PC-3 (cell line): ENCODE measurements around the gene TBXT. TPM values are rescaled to one million over a fixed set of nuclear protein-coding genes. Genes with fewer than 3 reads are reported as not detected.

ENCODE experiments used
- ATAC-seq: fragments of 200-7000 bp; cut with Tn5 transposase; 2 replicates; pipeline ENCODE4 v1.9.1; 2020; ENCODE audit warnings: mild to moderate bottlenecking, moderate library complexity
- BruUV-seq: library from RNA; stranded (reverse); fragments of 400-500 nt; replicated peaks from 2 replicates; lab custom pipeline; 2021; lab: Mats Ljungman, UMichigan
- CTCF ChIA-PET: fragments of 300-600 bp; sonication (Branson Sonifier 250); formaldehyde crosslinking; loops from one replicate; lab custom pipeline; 2022; ENCODE audit warnings: antibody characterized with exemption; lab: Charles Lee
- POLR2A ChIA-PET: fragments of 300-600 bp; sonication (Branson Sonifier 250); formaldehyde crosslinking; loops from one replicate; lab custom pipeline; 2022; ENCODE audit warnings: antibody characterized with exemption; ENCODE audit not compliant: unreplicated experiment; lab: Charles Lee
- DNase-seq: peaks from one replicate; pipeline ENCODE4 v3.0.0-alpha.2; 2015
- H2AFZ ChIP-seq: fragments of 300-600 bp; sonication (generic); 2 replicates; pipeline ENCODE4 v1.6.0; 2016; ENCODE audit warnings: antibody characterized with exemption, low read length
- H3F3A ChIP-seq: fragments of 300-600 bp; sonication (generic); one replicate; pipeline ENCODE4 v1.6.0; 2017; ENCODE audit warnings: antibody characterized with exemption, low read length, control low read depth, mild to moderate bottlenecking; ENCODE audit not compliant: unreplicated experiment
- H3K27ac ChIP-seq: fragments of 300-600 bp; sonication (generic); 2 replicates; pipeline ENCODE4 v1.5.1; 2016; ENCODE audit warnings: mild to moderate bottlenecking, low read length
- H3K27me3 ChIP-seq: fragments of 300-600 bp; sonication (generic); 2 replicates; pipeline ENCODE4 v1.6.1; 2016; ENCODE audit warnings: low read length, mixed read lengths
- H3K36me3 ChIP-seq: fragments of 300-600 bp; sonication (generic); 2 replicates; pipeline ENCODE4 v1.6.1; 2016; ENCODE audit warnings: low read depth, mixed run types, low read length, mixed read lengths
- H3K4me1 ChIP-seq: fragments of 300-600 bp; sonication (generic); 2 replicates; pipeline ENCODE4 v1.5.1; 2016; ENCODE audit warnings: low read length; ENCODE audit not compliant: insufficient read depth
- H3K4me2 ChIP-seq: fragments of 300-600 bp; sonication (generic); 2 replicates; pipeline ENCODE4 v1.6.0; 2016; ENCODE audit warnings: low read length
- H3K4me3 ChIP-seq: fragments of 300-600 bp; sonication (generic); 2 replicates; pipeline ENCODE4 v1.5.1; 2016; ENCODE audit warnings: mild to moderate bottlenecking, low read length, mixed read lengths
- H3K79me2 ChIP-seq: fragments of 300-600 bp; sonication (generic); 2 replicates; pipeline ENCODE4 v1.6.1; 2017; ENCODE audit warnings: low read length, mixed read lengths
- H3K9ac ChIP-seq: fragments of 300-600 bp; sonication (generic); 2 replicates; pipeline ENCODE4 v1.6.0; 2016; ENCODE audit warnings: mild to moderate bottlenecking, low read length
- H3K9me2 ChIP-seq: fragments of 300-600 bp; sonication (generic); replicated peaks from 2 replicates; pipeline ENCODE4 v1.6.1; 2016; ENCODE audit warnings: mixed run types, low read length, mixed read lengths
- H3K9me3 ChIP-seq: fragments of 300-600 bp; sonication (generic); 2 replicates; pipeline ENCODE4 v1.6.1; 2016; ENCODE audit warnings: low read length, mixed read lengths
- H4K20me1 ChIP-seq: fragments of 300-600 bp; sonication (generic); 2 replicates; pipeline ENCODE4 v1.6.1; 2016; ENCODE audit warnings: low read length, mixed read lengths
- CTCF ChIP-seq: fragments of 300-600 bp; sonication (generic); conservative IDR thresholded peaks from 2 replicates; pipeline ENCODE4 v1.5.1; 2017; ENCODE audit warnings: antibody characterized with exemption, low read depth, mild to moderate bottlenecking, low read length
- EZH2 ChIP-seq: fragments of 300-600 bp; sonication (generic); IDR thresholded peaks from one replicate; pipeline ENCODE4 v1.6.1; 2017; ENCODE audit warnings: antibody characterized with exemption, mild to moderate bottlenecking, low read length; ENCODE audit not compliant: unreplicated experiment
- EZH2phosphoT487 ChIP-seq: fragments of 300-600 bp; sonication (generic); IDR thresholded peaks from 2 replicates; pipeline ENCODE4 v1.6.1; 2018; ENCODE audit warnings: mild to moderate bottlenecking, antibody characterized with exemption, low read length, borderline replicate concordance
- intact Hi-C: fragments of 100-400 bp; cut with micrococcal nuclease; formaldehyde crosslinking; loops from 2 replicates; pipeline ENCODE4 v1.9.0; 2023
- total RNA-seq: library from RNA; depleted of rRNA; stranded (reverse); fragments of >200 nt; gene quantifications from 2 replicates; pipeline ENCODE4 v1.2.3, GENCODE V29; 2014

The TBXT gene
- total RNA-seq, 1 experiment from 2014 or later: not detected

GRCh38 chr6:166169549-166170421 lies 2.1 kb upstream of the TBXT start:
- CTCF ChIA-PET: no interaction called here
- TF ChIP-seq CTCF (no peak), EZH2phosphoT487 (no peak), EZH2 (no peak)
- DNase-seq (no peak), ATAC-seq (no peak)
- no peaks in the 10 kb centered on the region for H3F3A ChIP-seq
- H2AFZ ChIP-seq: no peak overlapping the region
- no peaks in the 10 kb centered on the region for H3K9me3 ChIP-seq
- BruUV-seq: no TSS peak
- H3K4me3 ChIP-seq: no peak overlapping the region
- H3K9me2 ChIP-seq: no peaks in the 10 kb centered on the region
- no peak overlapping the region for H3K9ac ChIP-seq
- no peaks in the 10 kb centered on the region for H3K79me2 ChIP-seq
- H3K4me1 ChIP-seq: no peaks in the 10 kb centered on the region
- POLR2A ChIA-PET: no interaction called here
- intact Hi-C loops: no loop called here
- H3K4me2 ChIP-seq: no peak overlapping the region
- no peak overlapping the region for H3K27ac ChIP-seq
- no peaks in the 10 kb centered on the region for H3K36me3 ChIP-seq
- H4K20me1 ChIP-seq: no peaks in the 10 kb centered on the region
- H3K27me3 ChIP-seq: peaks cover 46% of the 10 kb centered on the region

- intact Hi-C loops: no loop called here
- POLR2A ChIA-PET: no interaction called here
- no peaks in the 10 kb centered on the region for H3K36me3 ChIP-seq
- no peak overlapping the region for H2AFZ ChIP-seq
- H3K9me3 ChIP-seq: no peaks in the 10 kb centered on the region
- no peak for TF ChIP-seq EZH2
- TF ChIP-seq EZH2phosphoT487: no peak
- TF ChIP-seq CTCF: no peak
- no peak overlapping the region for H3K27ac ChIP-seq
- peaks cover 49% of the 10 kb centered on the region for H3K27me3 ChIP-seq
- no peak overlapping the region for H3K9ac ChIP-seq
- H3K9me2 ChIP-seq: no peaks in the 10 kb centered on the region
- no peak for DNase-seq
- H3K4me3 ChIP-seq: no peak overlapping the region
- no peaks in the 10 kb centered on the region for H3F3A ChIP-seq
- BruUV-seq: no TSS peak
- no peaks in the 10 kb centered on the region for H4K20me1 ChIP-seq
- CTCF ChIA-PET: no interaction called here
- H3K4me2 ChIP-seq: no peak overlapping the region
- no peaks in the 10 kb centered on the region for H3K4me1 ChIP-seq
- no peak for ATAC-seq
- no peaks in the 10 kb centered on the region for H3K79me2 ChIP-seq
These were observed 1.2 kb upstream of the TBXT start for GRCh38 chr6:166168616-166169548.
